Measurements from ENCODE around the gene SLC38A3.

- TF ChIP-seq POLR2A (IDR thresholded peaks at IDR 0.05; ENCODE audit: low read depth), result no peak
- TF ChIP-seq POLR2AphosphoS5 (IDR thresholded peaks at IDR 0.05), result no peak
- no peak for TF ChIP-seq CTCF (IDR thresholded peaks at IDR 0.05)
- no peak for TF ChIP-seq EP300 (IDR thresholded peaks at IDR 0.05)
These were observed 60.9 kb downstream of the SLC38A3 start for GRCh38 chr3:50266017-50266416.
